GM23338 (cell line): Measurements from ENCODE around the gene PDRG1. TPM values are rescaled to one million over a fixed set of nuclear protein-coding genes. Genes with fewer than 3 reads are reported as not detected.

Source experiments
- ATAC-seq: fragments of 200-7000 bp; cut with Tn5 transposase; 3 replicates; pipeline ENCODE4 v1.9.1; 2020
- DNase-seq: peaks from one replicate; pipeline ENCODE4 v3.0.0-alpha.2; 2015; ENCODE audit warnings: low spot score
- H2AFZ ChIP-seq: fragments of 200-600 bp; sonication (generic); 2 replicates; pipeline ENCODE4 v1.8.0; 2016; ENCODE audit warnings: antibody characterized with exemption, mild to moderate bottlenecking, moderate library complexity
- H3F3A ChIP-seq: fragments of 200-600 bp; sonication (generic); replicated peaks from 2 replicates; pipeline ENCODE4 v1.8.0; 2017; ENCODE audit warnings: antibody characterized with exemption, mixed run types, low read depth
- H3K27ac ChIP-seq: fragments of 200-600 bp; sonication (generic); 2 replicates; pipeline ENCODE4 v1.6.1; 2016; ENCODE audit warnings: low read depth
- H3K27me3 ChIP-seq: fragments of 200-600 bp; sonication (generic); 2 replicates; pipeline ENCODE4 v1.8.0; 2016; ENCODE audit warnings: mild to moderate bottlenecking, mixed run types, moderate library complexity; ENCODE audit not compliant: insufficient read depth
- H3K36me3 ChIP-seq: fragments of 200-600 bp; sonication (generic); 2 replicates; pipeline ENCODE4 v1.8.0; 2016; ENCODE audit warnings: mild to moderate bottlenecking; ENCODE audit not compliant: insufficient read depth
- H3K4me1 ChIP-seq: fragments of 200-600 bp; sonication (generic); 2 replicates; pipeline ENCODE4 v1.8.0; 2016; ENCODE audit warnings: mild to moderate bottlenecking, moderate library complexity; ENCODE audit not compliant: insufficient read depth
- H3K4me2 ChIP-seq: fragments of 200-600 bp; sonication (generic); 2 replicates; pipeline ENCODE4 v1.7.1; 2017; ENCODE audit warnings: mixed run types
- H3K4me3 ChIP-seq: fragments of 200-600 bp; sonication (generic); 2 replicates; pipeline ENCODE4 v1.6.1; 2016; ENCODE audit warnings: mixed run types
- H3K79me2 ChIP-seq: fragments of 200-600 bp; sonication (generic); replicated peaks from 2 replicates; pipeline ENCODE4 v1.8.0; 2017; ENCODE audit warnings: mild to moderate bottlenecking; ENCODE audit not compliant: insufficient read depth
- H3K9me2 ChIP-seq: fragments of 200-600 bp; sonication (generic); 2 replicates; pipeline ENCODE4 v1.8.0; 2017; ENCODE audit not compliant: insufficient read depth
- H4K20me1 ChIP-seq: fragments of 200-600 bp; sonication (generic); replicated peaks from 2 replicates; pipeline ENCODE4 v1.8.0; 2017; ENCODE audit warnings: mild to moderate bottlenecking; ENCODE audit not compliant: insufficient read depth
- H3K27ac Mint-ChIP-seq: 2 replicates; pipeline ENCODE4 v1.8.0; 2020; ENCODE audit warnings: inconsistent platforms, mild to moderate bottlenecking, moderate library complexity, mixed read lengths
- H3K27me3 Mint-ChIP-seq: 3 replicates; pipeline ENCODE4 v1.8.0; 2022; ENCODE audit warnings: low read depth, mild to moderate bottlenecking, moderate library complexity, mixed read lengths, inconsistent platforms; ENCODE audit not compliant: insufficient read depth, poor library complexity
- H3K36me3 Mint-ChIP-seq: 3 replicates; pipeline ENCODE4 v1.8.0; 2021; ENCODE audit warnings: low read depth, mild to moderate bottlenecking, inconsistent platforms, moderate library complexity, mixed read lengths
- H3K4me1 Mint-ChIP-seq: 3 replicates; pipeline ENCODE4 v1.8.0; 2020; ENCODE audit warnings: mild to moderate bottlenecking, inconsistent platforms, mixed read lengths
- H3K4me3 Mint-ChIP-seq: 3 replicates; pipeline ENCODE4 v1.8.0; 2021; ENCODE audit warnings: moderate library complexity, mild to moderate bottlenecking, inconsistent platforms, mixed read lengths
- H3K9me3 Mint-ChIP-seq: 3 replicates; pipeline ENCODE4 v1.8.0; 2020; ENCODE audit warnings: moderate library complexity, mild to moderate bottlenecking, inconsistent platforms, mixed read lengths
- CREB1 ChIP-seq: fragments of 250-450 bp; sonication (Bioruptor Pico); IDR thresholded peaks from 2 replicates; pipeline ENCODE4 v1.5.0; 2020; ENCODE audit warnings: low read depth, mild to moderate bottlenecking, moderate library complexity
- CTCF ChIP-seq, 2 experiments: fragments of 200-600 bp in 1 of 2; sonication (generic) in 1 of 2; conservative IDR thresholded peaks; 2 replicates each; pipeline versions ENCODE4 v1.5.1 to v1.6.1; 2016 to 2017; ENCODE audit warnings: antibody characterized with exemption in 2 of 2, low read depth in 2 of 2, mild to moderate bottlenecking in 2 of 2, moderate library complexity in 1 of 2
- ETS1 ChIP-seq: IDR thresholded peaks from 2 replicates; pipeline ENCODE4 v1.6.1; 2016; ENCODE audit warnings: antibody characterized with exemption
- EZH2 ChIP-seq: fragments of 200-600 bp; sonication (generic); IDR thresholded peaks from one replicate; pipeline ENCODE4 v1.8.0; 2017; ENCODE audit warnings: antibody characterized with exemption, mild to moderate bottlenecking, low read depth; ENCODE audit not compliant: unreplicated experiment
- POLR2AphosphoS5 ChIP-seq: IDR thresholded peaks from 2 replicates; pipeline ENCODE4 v1.6.1; 2016; ENCODE audit warnings: antibody characterized with exemption, low read depth
- STAT1 ChIP-seq: IDR thresholded peaks from one replicate; pipeline ENCODE4 v1.6.1; 2016; ENCODE audit warnings: antibody characterized with exemption; ENCODE audit not compliant: unreplicated experiment
- ZNF114 ChIP-seq: fragments of 250-450 bp; sonication (Bioruptor Pico); IDR thresholded peaks from 2 replicates; pipeline ENCODE4 v1.5.0; 2020; ENCODE audit warnings: mild to moderate bottlenecking, moderate library complexity
- ZNF331 ChIP-seq: fragments of 250-450 bp; sonication (Bioruptor Pico); IDR thresholded peaks from 2 replicates; pipeline ENCODE4 v1.5.0; 2020; ENCODE audit warnings: low read depth, mild to moderate bottlenecking, moderate library complexity
- ZNF462 ChIP-seq: fragments of 250-450 bp; sonication (Bioruptor Pico); IDR thresholded peaks from 2 replicates; pipeline ENCODE4 v1.5.0; 2020; ENCODE audit warnings: mild to moderate bottlenecking, moderate library complexity
- polyA plus RNA-seq: library from polyadenylated mRNA; unstranded; fragments of >200 nt; fragmentation: Nextera tagmentation; extraction: Ambion mirVana; gene quantifications from 2 replicates; pipeline ENCODE4 v1.2.1, GENCODE V29; 2016
- total RNA-seq: library from RNA; depleted of rRNA; stranded (reverse); fragments of >200 nt; shearing (Covaris generic); gene quantifications from 2 replicates; pipeline ENCODE4 v1.2.3, GENCODE V29; 2014

PDRG1 gene
- total and polyA plus RNA-seq, 2 experiments from 2014 or later = 10.5 to 27.8 TPM

GRCh38 chr20:31975874-31976273, 24.0 kb upstream of the PDRG1 start (continued):
- TF ChIP-seq ZNF462 (CRISPR knock-in tag) = no peak
- no peak for TF ChIP-seq EZH2
- TF ChIP-seq STAT1 = no peak
- TF ChIP-seq CREB1 (CRISPR knock-in tag) = no peak
- TF ChIP-seq CTCF (conservative IDR thresholded peaks at IDR 0.05; ENCODE audit: low read depth in 2 of 2) = no peak
- TF ChIP-seq ZNF331 = no peak

- H2AFZ ChIP-seq = peak overlapping the region; percentile 60
- TF ChIP-seq ETS1 = 0 out of 2 replicates have a peak, but pooled peaks have one; percentile 18
- TF ChIP-seq ZNF114 (CRISPR knock-in tag) = no peak
- TF ChIP-seq POLR2AphosphoS5 = peak; percentile 51; the same call in 1 of the 2 replicates
- H3K27ac ChIP-seq = peak overlapping the region; percentile 54
- peaks cover 21% of the 10 kb centered on the region for H3F3A ChIP-seq
- peak overlapping the region; percentile 51 for H3K4me3 Mint-ChIP-seq
- no peaks in the 10 kb centered on the region for H3K79me2 ChIP-seq
- H3K9me2 ChIP-seq = no peaks in the 10 kb centered on the region
- peaks cover 5% of the 10 kb centered on the region for H3K27me3 Mint-ChIP-seq
- peak; percentile 90 for ATAC-seq
- peaks cover 3% of the 10 kb centered on the region; the same call in 1 of the 3 replicates for H3K36me3 Mint-ChIP-seq
- H3K4me1 ChIP-seq = peaks cover 29% of the 10 kb centered on the region
- no peaks in the 10 kb centered on the region for H3K36me3 ChIP-seq
- H3K27me3 ChIP-seq = peaks cover 7% of the 10 kb centered on the region; the same call in 1 of the 2 replicates
- peaks cover 18% of the 10 kb centered on the region; the same call in 2 of the 3 replicates for H3K9me3 Mint-ChIP-seq
- peak overlapping the region; percentile 86 for H3K27ac Mint-ChIP-seq
- peak overlapping the region; percentile 48 for H3K4me3 ChIP-seq
- H3K4me2 ChIP-seq = peak overlapping the region; percentile 75
- H3K4me1 Mint-ChIP-seq = peaks cover 29% of the 10 kb centered on the region
- DNase-seq = peak; percentile 89
- peaks cover 12% of the 10 kb centered on the region; the same call in 1 of the 2 replicates for H4K20me1 ChIP-seq
Observed at GRCh38 chr20:31974951-31975487, 23.2 kb upstream of the PDRG1 start.
